Stimulated activated CD4-positive, alpha-beta T cell treated with anti-CD3 and anti-CD28 coated beads, Interleukin-2, amount 100 ng/mL, for 48 hours (primary cell): ENCODE results near the gene FYB1.

ENCODE experiments used
- DNase-seq, 2 donors: peaks; one replicate each; pipeline ENCODE4 v3.0.0-alpha.2; 2020

The FYB1 gene

GRCh38 chr5:39203951-39204350, 15.4 kb downstream of the FYB1 start:
- no peak for DNase-seq

GRCh38 chr5:39203275-39203922, 16.0 kb downstream of the FYB1 start:
- DNase-seq: no peak

- DNase-seq: no peak
Observed at GRCh38 chr5:39202597-39203274, 16.6 kb downstream of the FYB1 start.

GRCh38 chr5:39201781-39202596, 17.4 kb downstream of the FYB1 start:
- DNase-seq: no peak

GRCh38 chr5:39201160-39201780, 18.1 kb downstream of the FYB1 start:
- no peak for DNase-seq

- no peak for DNase-seq
Observed at GRCh38 chr5:39200081-39200480, 19.3 kb downstream of the FYB1 start.

- DNase-seq: no peak
Observed at GRCh38 chr5:39199335-39199734, 20.0 kb downstream of the FYB1 start.

GRCh38 chr5:39198127-39198526, 21.2 kb downstream of the FYB1 start:
- no peak for DNase-seq

GRCh38 chr5:39197556-39197955, 21.8 kb downstream of the FYB1 start:
- no peak for DNase-seq

- DNase-seq: no peak
Observed at GRCh38 chr5:39195198-39195826, 24.1 kb downstream of the FYB1 start.

- no peak for DNase-seq
Observed at GRCh38 chr5:39194466-39195136, 24.8 kb downstream of the FYB1 start.

- no peak for DNase-seq
Observed at GRCh38 chr5:39193553-39194465, 25.6 kb downstream of the FYB1 start.

GRCh38 chr5:39192450-39193160, 26.8 kb downstream of the FYB1 start:
- no peak for DNase-seq

- no peak for DNase-seq
Observed at GRCh38 chr5:39191216-39191615, 28.1 kb downstream of the FYB1 start.

- no peak for DNase-seq
Observed at GRCh38 chr5:39190311-39191102, 28.9 kb downstream of the FYB1 start.

GRCh38 chr5:39189292-39189955, 29.9 kb downstream of the FYB1 start:
- no peak for DNase-seq

GRCh38 chr5:39187831-39188731, 31.3 kb downstream of the FYB1 start:
- no peak for DNase-seq
